IgD-negative memory B cell (primary cell): ENCODE data around the gene KRTAP1-1. TPM values are rescaled to one million over a fixed set of nuclear protein-coding genes. Genes with fewer than 3 reads are reported as not detected.
"Not testable (repeated sequence)": the region's sequence is repeated elsewhere in the genome, so short reads cannot be mapped to it uniquely, and the experiment has no call there.

ENCODE experiments used
- H3K27ac Mint-ChIP-seq, 3 donors: one replicate each; pipeline ENCODE4 v1.8.0; 2020 to 2022; ENCODE audit warnings: mild to moderate bottlenecking in 3 of 3, mixed read lengths in 3 of 3, moderate library complexity in 1 of 3
- H3K27me3 Mint-ChIP-seq: one replicate; pipeline ENCODE4 v1.8.0; 2021; ENCODE audit warnings: mixed read lengths
- H3K36me3 Mint-ChIP-seq: one replicate; pipeline ENCODE4 v1.8.0; 2020; ENCODE audit warnings: mild to moderate bottlenecking, mixed read lengths
- H3K4me1 Mint-ChIP-seq, 3 donors: one replicate each; pipeline ENCODE4 v1.8.0; 2020 to 2022; ENCODE audit warnings: mixed read lengths in 3 of 3, mild to moderate bottlenecking in 1 of 3
- H3K4me3 Mint-ChIP-seq, 4 donors: one replicate each; pipeline ENCODE4 v1.8.0; 2020 to 2022; ENCODE audit warnings: mild to moderate bottlenecking in 4 of 4, mixed read lengths in 4 of 4, moderate library complexity in 3 of 4
- H3K9me3 Mint-ChIP-seq, 3 donors: one replicate each; pipeline ENCODE4 v1.8.0; 2020 to 2021; ENCODE audit warnings: mixed read lengths in 3 of 3, mild to moderate bottlenecking in 1 of 3
- polyA plus RNA-seq: library from polyadenylated mRNA; unstranded; fragments of 300-500 nt; fragmentation: Illumina TruSeq; gene quantifications from one replicate; pipeline ENCODE4 v1.2.3, GENCODE V29; 2021

KRTAP1-1 gene
- not detected for polyA plus RNA-seq

- H3K27ac Mint-ChIP-seq, H3K4me1 Mint-ChIP-seq, H3K4me3 Mint-ChIP-seq, H3K36me3 Mint-ChIP-seq: not testable (repeated sequence)
- H3K9me3 Mint-ChIP-seq: peaks cover 5 to 12% (median 12%) of the 10 kb centered on the region in 3 donors
- peaks cover 15% of the 10 kb centered on the region for H3K27me3 Mint-ChIP-seq
Measured at GRCh38 chr17:41040783-41041571, at the start of gene KRTAP1-1. Gene KRTAP1-1 (minus strand): TSS chr17:41041450. CDS start chr17:41041397, 53 bp downstream.

DNA sequence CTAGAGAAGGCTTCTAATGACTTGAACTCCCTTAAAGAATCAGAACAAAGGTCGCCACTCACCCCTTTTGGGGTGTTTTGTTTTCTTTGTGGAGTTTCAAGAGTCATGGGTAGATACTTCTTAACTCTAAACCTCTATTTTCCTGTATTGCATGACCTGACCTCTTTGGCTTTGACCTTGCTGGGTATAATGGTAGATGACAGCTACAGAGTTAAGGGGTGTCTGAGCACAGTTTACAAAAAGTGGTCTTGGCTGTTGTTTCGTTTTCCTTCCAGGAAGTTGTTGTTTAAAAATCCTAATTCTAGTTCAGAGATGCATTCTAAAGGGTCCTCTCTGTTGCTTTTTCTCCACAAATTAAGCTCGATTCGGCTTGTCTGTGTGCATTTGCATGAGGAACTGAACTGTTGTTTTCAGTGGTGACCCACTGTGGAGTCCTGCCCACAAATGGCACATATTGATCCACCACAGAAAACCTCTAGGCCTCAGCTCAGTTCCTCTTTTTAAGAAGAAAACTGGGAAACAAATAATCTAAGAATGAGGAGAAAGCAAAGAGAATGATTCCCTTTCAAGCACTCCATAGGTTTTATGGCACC lies 47.6 kb upstream of the KRTAP1-1 start:
- H3K4me1 Mint-ChIP-seq, H3K27ac Mint-ChIP-seq, H3K4me3 Mint-ChIP-seq, H3K36me3 Mint-ChIP-seq, H3K9me3 Mint-ChIP-seq: not testable (repeated sequence)
- H3K27me3 Mint-ChIP-seq: peaks cover 14% of the 10 kb centered on the region

- H3K4me1 Mint-ChIP-seq, H3K36me3 Mint-ChIP-seq, H3K9me3 Mint-ChIP-seq, H3K4me3 Mint-ChIP-seq: not testable (repeated sequence)
- Mint-ChIP-seq H3K27me3 (peaks cover 16% of the 10 kb centered on the region), H3K27ac (peak within 1 kb of the TSS in 1 of 3 donors; percentile 6)
Measured at GRCh38 chr17:41084100-41084856, 43.0 kb upstream of the KRTAP1-1 start, which contains the start of gene KRTAP4-7. Gene KRTAP4-7 (plus strand): TSS chr17:41084150. CDS start chr17:41084207, 57 bp downstream.

GRCh38 chr17:41083427-41083826 lies 42.2 kb upstream of the KRTAP1-1 start:
- H3K4me3 Mint-ChIP-seq, H3K27ac Mint-ChIP-seq, H3K36me3 Mint-ChIP-seq, H3K9me3 Mint-ChIP-seq, H3K4me1 Mint-ChIP-seq: not testable (repeated sequence)
- H3K27me3 Mint-ChIP-seq: peaks cover 17% of the 10 kb centered on the region

DNA sequence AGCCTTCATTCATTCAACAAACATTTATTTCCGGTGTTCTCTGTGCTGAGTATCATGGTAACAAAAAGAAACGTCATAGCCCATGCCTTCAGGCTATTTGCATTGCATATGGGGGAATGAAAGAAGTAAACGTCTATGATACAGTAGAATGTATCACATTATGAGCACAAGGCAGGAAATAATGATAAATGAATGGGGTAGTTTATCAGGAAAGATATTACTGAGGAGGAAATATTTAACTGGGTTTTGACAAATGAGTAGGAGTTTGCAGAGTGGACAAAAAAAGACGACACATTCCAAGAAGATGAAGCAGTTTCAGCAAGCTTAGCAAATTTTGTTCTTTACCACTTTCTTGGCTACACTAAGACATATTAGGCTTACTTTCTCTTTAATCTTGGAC lies 41.4 kb upstream of the KRTAP1-1 start:
- no peaks in the 10 kb centered on the region for H3K36me3 Mint-ChIP-seq
- H3K27me3 Mint-ChIP-seq: peaks cover 16% of the 10 kb centered on the region
- peaks cover 0 to 5% (median 0%) of the 10 kb centered on the region in 3 donors for H3K9me3 Mint-ChIP-seq
- H3K27ac Mint-ChIP-seq: no peak overlapping the region
- no peaks in the 10 kb centered on the region for H3K4me1 Mint-ChIP-seq
- H3K4me3 Mint-ChIP-seq: no peak overlapping the region

DNA sequence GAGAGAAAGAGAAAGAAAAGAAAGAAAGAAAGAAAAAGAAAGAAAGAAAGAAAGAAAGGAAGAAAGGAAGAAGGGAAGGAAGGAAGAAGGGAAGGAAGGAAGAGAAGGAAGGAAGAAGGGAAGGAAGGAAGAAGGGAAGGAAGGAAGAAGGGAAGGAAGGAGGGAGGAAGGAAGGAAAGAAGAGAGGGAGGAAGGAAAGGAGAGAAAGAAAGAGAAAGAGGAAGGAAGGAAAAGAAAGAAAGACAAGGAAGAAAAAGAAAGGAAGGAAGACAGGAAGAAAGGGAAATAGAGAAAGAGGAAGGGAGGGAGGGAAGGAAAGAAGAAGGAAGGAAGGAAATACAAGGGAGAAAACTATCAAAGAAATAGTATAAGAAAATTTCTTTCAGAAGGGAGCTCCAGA lies 35.5 kb upstream of the KRTAP1-1 start:
- Mint-ChIP-seq H3K27me3 (peaks cover 9% of the 10 kb centered on the region), H3K4me1 (no peaks in the 10 kb centered on the region), H3K4me3 (no peak overlapping the region), H3K27ac (no peak overlapping the region), H3K9me3 (peaks cover 0 to 5% (median 0%) of the 10 kb centered on the region in 3 donors), H3K36me3 (no peaks in the 10 kb centered on the region)

DNA sequence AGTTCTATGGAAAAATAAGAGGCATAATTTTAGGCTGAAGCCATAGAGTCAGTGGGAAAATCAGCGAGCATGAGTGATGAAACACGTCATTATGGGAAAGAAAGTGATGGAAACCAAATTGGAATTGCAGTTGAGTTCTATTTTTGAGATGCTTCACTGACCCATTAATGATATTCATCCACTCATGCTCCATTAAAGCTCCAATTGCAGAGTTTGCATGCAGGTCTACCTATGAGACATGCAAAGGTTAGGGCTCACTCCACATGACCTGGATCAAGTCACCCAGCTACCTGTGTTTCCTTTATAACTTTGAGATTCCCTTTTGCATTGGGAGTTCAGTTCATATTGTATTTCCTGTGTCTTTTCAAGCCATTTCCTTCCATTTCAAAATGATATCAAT lies 32.4 kb upstream of the KRTAP1-1 start:
- Mint-ChIP-seq H3K9me3 (peaks cover 0 to 5% (median 2%) of the 10 kb centered on the region in 3 donors), H3K4me3 (no peak overlapping the region), H3K27ac (no peak overlapping the region)

DNA sequence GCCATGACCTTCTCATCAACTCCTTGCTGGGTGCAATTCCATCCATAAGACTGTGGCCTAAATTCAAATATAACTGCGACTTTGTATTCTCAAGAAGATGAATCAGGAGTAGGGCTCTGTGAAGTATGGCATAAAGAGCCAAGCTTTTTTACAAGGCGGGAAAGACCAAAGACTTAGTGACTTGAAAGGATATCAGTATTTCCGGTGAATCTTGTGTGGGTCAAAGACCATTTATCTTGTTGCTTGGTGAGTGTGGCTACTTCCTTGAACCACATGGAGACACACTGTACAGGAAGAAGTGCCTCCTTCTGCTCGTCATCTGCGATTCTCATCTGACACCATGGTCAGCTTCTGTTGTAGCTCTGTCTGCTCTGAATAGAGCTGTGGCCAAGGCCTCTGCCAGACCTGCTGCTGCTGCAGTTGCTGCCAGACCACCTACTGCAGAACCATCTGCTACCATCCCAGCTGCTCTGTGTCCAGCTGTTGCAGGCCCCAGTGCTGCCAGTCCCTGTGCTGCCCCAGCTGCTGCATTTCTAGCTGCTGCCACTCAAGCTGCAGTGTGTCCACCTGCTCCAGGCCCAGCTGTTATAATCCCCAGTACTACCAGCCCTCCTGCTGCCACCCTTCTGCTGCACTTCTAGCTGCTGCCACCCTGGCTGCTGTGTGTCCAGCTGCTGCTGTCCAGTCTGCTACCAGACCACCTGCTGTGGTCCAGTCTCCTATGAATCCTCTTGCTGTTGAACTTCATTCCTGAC lies 30.5 kb upstream of the KRTAP1-1 start:
- Mint-ChIP-seq H3K4me1 (no peaks in the 10 kb centered on the region), H3K27me3 (peaks cover 5% of the 10 kb centered on the region), H3K27ac (no peak overlapping the region), H3K36me3 (no peaks in the 10 kb centered on the region), H3K4me3 (peak overlapping the region in 1 of 4 donors; percentile 40), H3K9me3 (peaks cover 0 to 5% (median 2%) of the 10 kb centered on the region in 3 donors)

More for the DNA sequence above, 32.4 kb upstream of the KRTAP1-1 start:
- no peaks in the 10 kb centered on the region for H3K36me3 Mint-ChIP-seq
- peaks cover 5% of the 10 kb centered on the region for H3K27me3 Mint-ChIP-seq
- H3K4me1 Mint-ChIP-seq: no peaks in the 10 kb centered on the region

DNA sequence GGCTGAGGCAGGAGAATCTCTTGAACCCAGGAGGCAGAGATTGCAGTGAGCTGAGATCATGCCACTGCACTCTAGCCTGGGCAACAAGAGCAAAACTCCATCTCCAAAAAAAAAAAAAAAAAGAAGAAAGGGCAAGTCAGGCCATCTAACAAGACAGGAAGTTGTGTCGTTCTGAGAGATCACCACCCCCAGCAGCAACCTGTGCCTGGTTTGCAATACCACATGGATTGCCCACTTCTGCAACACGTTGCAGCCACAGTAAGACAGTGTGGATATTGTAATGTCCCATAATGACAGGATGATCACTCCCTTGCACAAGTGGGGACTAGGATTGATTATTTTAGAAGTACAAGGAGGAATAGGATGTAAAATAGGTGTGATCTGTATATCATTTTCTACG lies 27.8 kb upstream of the KRTAP1-1 start:
- H3K4me1 Mint-ChIP-seq: no peaks in the 10 kb centered on the region
- H3K36me3 Mint-ChIP-seq: no peaks in the 10 kb centered on the region
- no peak overlapping the region for H3K27ac Mint-ChIP-seq
- H3K27me3 Mint-ChIP-seq: no peaks in the 10 kb centered on the region
- H3K4me3 Mint-ChIP-seq: no peak overlapping the region
- H3K9me3 Mint-ChIP-seq: peaks cover 0 to 2% (median 0%) of the 10 kb centered on the region in 3 donors

GRCh38 chr17:41067281-41067680 lies 26.0 kb upstream of the KRTAP1-1 start:
- Mint-ChIP-seq H3K4me1 (no peaks in the 10 kb centered on the region), H3K27me3 (no peaks in the 10 kb centered on the region), H3K27ac (no peak overlapping the region), H3K36me3 (no peaks in the 10 kb centered on the region), H3K4me3 (no peak overlapping the region), H3K9me3 (peaks cover 0 to 2% (median 0%) of the 10 kb centered on the region in 3 donors)

- no peak within 1 kb of the TSS for H3K4me3 Mint-ChIP-seq
- no peaks in the 10 kb centered on the region for H3K4me1 Mint-ChIP-seq
- H3K27ac Mint-ChIP-seq: peak within 1 kb of the TSS in 1 of 3 donors; percentile 47
- peaks cover 7% of the 10 kb centered on the region for H3K27me3 Mint-ChIP-seq
- H3K9me3 Mint-ChIP-seq: no peaks in the 10 kb centered on the region
- no peaks in the 10 kb centered on the region for H3K36me3 Mint-ChIP-seq
Measured at GRCh38 chr17:41065829-41066624, 24.8 kb upstream of the KRTAP1-1 start, which contains the start of gene KRTAP2-4. Gene KRTAP2-4 (minus strand): TSS chr17:41065879. CDS start chr17:41065845, 34 bp downstream.

- H3K36me3 Mint-ChIP-seq, H3K9me3 Mint-ChIP-seq, H3K27me3 Mint-ChIP-seq, H3K4me3 Mint-ChIP-seq, H3K27ac Mint-ChIP-seq, H3K4me1 Mint-ChIP-seq: not testable (repeated sequence)
Measured at GRCh38 chr17:41065016-41065689, 23.9 kb upstream of the KRTAP1-1 start.

- no peaks in the 10 kb centered on the region for H3K4me1 Mint-ChIP-seq
- H3K36me3 Mint-ChIP-seq: no peaks in the 10 kb centered on the region
- H3K27ac Mint-ChIP-seq: no peak overlapping the region
- H3K27me3 Mint-ChIP-seq: peaks cover 12% of the 10 kb centered on the region
- H3K4me3 Mint-ChIP-seq: no peak overlapping the region
- H3K9me3 Mint-ChIP-seq: no peaks in the 10 kb centered on the region
Measured at GRCh38 chr17:41064301-41064700, 23.1 kb upstream of the KRTAP1-1 start.
